SHP77 treated with DMSO at 0.1 percent for 48 hours (cell line): Measurements from ENCODE around the gene KLHL8.

Experiments
- DNase-seq: peaks from one replicate; lab custom pipeline; 2025; lab: John Stamatoyannopoulos, UW

The KLHL8 gene

DNA sequence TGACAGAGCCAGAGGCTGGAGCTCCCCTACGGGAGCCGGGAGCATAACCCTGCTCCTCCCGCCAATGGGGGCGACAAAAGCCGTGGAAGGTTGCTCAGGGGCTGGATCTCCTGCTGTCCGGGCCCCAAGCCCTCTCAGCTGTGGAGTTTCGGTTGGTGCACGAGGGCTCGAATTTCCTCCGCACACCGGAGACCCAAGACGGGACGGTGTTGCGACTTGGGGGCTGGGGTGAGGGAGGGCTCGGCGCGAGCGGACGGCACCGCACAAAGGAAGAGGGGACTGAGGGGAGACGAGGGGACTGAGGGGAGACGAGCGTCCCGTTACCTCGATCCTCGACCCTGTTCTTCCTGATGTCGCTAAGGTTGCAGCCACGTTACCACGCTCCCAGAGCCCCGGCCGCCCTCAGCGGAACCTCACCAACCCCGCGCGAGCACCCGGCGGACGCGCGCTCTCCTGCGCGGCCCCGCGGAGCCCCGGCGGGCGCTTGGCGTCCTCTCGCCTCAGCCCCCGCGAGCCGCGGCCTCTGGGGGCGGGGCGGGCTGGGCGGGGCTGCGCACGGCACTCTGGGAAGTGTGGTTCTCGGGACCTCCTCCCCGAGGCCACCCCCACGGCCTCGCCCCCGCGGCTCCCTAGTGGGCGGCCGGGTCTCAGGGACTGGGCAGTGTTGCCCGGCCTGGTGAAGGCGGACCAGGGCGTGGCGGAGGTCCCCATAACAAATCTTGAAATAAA lies at the start of gene KLHL8:
Gene KLHL8 (minus strand): TSS at position 525 of the 729 bp plus-strand sequence. CDS start 25,079 bp downstream, outside the sequence.
- peak; percentile 72 for DNase-seq

DNA sequence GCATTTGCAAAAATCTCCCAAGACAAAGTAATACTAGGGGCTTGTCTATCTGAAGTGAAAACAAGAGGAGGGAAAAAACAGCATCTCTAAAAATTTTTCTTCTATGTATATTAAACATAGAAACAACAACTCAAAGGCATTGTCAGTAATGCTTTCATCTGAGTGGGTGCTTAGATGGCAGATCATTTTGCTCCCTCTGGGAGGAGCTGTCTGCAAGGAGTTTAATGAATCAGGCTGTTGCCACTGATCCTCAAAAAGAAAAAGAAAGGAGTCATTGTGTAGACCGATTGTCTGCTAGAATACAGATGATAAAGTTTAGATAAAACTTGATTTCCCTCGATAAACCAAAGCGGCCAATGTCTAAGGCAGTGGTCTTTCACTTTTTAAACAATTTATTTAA lies 49.7 kb upstream of the KLHL8 start:
- peak; percentile 42 for DNase-seq

DNA sequence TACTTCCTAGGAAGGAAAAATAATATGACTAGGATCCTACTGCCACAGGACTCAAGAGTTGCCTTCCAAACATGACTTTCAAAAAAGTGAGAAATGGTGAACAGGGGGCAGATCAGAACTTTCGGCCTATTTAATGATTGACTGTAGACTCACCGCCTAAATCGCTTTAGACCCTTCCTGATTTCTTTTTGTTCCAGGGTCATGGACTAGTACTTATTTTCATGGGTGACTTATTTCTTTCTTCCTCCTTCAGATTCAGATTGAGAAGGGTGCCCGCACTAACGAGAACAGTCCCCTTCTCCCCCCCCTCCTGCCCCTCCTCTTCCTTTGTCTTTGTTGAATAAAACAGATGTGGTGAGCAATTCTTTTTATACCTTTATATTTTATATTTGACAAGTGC lies 48.0 kb upstream of the KLHL8 start:
- no peak for DNase-seq

DNA sequence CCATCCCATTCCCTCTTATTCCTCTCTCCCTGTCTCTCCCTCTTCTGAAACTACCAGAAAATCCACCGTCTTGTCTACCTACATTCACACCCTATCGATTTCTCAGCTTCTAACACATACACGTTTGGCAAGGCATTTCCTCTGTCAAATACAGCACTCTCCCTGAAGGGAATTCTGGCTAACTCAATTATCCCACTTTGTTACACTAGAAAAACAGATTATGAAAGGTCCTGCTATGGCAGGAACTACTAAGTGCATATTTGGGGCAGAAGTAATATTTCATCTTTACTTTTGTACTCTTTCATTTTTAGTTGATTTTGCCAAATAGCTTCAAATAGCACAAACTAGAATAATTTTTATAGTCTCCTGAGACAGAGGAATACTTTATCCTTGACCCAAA lies 46.6 kb upstream of the KLHL8 start:
- no peak for DNase-seq

DNA sequence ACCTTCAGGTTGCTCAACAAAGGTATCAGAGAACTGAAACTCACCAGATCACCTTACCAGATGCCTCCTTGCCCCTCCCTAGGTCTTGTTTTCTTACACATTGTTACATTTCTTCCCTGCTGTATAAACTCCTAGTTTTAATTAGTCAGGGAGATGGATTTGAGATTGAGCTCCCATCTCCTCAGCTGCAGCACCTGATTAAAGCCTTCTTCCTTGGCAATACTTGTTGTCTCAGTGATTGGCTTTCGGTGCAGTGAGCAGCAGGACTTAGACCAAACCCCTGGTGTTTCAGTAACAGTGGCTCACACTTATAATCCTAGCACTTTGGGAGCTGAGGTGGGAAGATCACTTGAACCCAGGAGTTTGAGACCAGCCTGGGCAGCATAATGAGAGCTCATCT lies 42.5 kb upstream of the KLHL8 start:
- DNase-seq = no peak

DNA sequence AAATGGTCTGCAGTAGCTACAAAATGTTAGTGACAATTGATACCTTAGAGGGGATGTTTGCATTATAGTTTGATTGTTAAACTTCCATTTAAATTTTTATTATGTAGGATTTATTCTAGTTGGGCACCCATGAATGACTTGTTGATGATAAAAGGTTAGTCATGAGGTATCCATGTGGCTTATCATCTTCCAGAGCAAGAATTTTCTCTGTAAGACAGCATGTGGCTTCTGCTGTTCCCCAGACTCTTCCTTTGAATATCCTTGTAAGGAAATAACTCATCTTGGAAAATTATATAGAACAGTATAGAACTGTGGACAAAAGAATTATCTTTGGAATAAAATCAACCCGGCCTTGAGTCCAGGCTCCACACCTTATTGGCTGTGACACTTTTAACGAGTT lies 40.1 kb upstream of the KLHL8 start:
- no peak for DNase-seq

DNA sequence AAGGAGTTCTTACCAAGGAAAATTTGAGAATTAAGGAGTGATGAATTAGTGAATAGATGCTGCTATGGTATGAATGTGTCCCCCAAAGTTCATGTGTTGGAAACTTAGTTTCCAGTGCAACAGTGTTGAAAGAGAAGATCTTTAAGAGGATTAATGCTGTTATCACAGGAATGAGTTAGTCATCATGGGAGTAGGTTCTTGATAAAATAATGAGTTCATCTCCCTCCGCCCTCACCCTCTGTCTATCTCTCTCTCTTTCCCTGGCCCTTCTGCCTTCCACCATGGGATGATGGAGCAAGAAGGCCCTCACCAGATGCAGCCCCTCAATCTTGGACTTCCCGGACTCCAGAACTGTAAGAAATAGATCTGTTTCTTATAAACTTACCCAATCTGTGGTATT lies 38.3 kb upstream of the KLHL8 start:
- no peak for DNase-seq

DNA sequence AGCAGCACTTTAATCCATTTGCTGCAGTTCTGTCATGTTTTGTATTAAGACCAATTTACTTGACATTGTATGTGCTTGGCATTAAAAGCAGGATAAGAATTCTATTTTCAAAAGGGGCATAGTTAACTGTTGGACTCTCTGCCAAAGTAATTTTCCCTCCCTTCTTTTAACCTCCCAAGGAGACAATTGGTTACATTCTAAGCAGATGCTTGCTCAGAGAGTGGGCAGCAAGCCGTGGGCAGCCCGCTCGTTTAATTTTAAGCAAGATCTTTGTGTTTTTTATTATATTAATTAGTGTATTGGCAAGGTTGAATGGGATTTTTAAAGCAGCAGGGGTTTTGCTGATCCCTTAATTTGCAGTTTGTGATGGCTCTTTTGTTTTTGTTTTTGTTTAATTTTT lies 37.1 kb upstream of the KLHL8 start:
- DNase-seq = no peak

DNA sequence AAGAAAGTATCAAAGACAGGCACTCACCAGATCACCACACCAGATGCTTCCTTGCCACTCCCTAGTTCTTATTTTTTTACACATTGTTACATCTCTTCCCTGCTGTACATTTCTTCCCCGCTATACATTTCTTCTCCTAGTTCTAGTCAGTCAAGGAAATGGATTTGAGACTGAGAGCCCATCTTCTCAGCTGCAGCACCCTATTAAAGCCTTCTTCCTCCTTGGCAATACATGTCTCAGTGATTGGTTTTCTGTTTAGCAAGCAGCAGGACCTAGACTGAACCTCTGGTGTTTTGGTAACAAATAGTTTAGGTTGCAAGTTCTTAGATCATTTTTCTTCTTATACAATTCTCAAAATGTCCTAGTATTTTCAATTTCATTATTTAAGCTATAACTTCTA lies 35.3 kb upstream of the KLHL8 start:
- DNase-seq = no peak

DNA sequence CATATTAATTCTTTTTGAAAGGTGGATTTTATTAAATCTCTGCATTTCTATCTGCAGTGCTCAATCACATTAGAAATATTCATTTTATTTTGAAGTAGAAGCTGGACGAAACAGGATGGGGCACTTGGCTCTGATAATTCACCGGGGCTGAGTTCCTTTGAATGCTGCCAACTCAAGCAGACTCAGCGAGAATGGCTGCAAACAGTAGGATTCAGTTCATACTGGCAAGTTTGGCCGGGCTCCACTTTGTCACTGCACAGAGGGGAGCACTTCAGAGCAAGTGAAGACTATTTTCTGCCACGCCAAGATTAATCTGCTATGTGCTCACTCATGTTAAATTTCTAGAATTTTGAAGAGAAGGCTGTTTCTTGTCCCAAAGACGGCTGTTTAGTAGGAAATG lies 30.7 kb upstream of the KLHL8 start:
- DNase-seq = no peak

DNA sequence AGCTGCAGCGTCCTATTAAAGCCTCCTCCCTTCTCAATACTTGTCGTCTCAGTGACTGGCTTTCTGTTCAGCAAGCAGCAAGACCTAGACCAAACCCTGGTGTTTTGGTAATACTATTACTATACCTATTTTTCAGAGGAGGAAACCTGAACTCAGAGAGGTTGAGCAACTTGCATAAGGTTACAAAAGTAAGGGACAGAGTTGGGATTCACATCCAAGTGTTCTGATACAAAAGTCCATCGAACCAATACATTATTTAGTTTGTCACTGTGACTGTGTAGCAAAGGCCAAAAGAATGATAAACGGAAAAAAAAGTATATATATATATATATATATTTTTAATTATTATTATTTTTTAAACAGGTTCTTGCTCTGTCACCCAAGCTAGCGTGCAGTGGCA lies 29.9 kb upstream of the KLHL8 start:
- no peak for DNase-seq

DNA sequence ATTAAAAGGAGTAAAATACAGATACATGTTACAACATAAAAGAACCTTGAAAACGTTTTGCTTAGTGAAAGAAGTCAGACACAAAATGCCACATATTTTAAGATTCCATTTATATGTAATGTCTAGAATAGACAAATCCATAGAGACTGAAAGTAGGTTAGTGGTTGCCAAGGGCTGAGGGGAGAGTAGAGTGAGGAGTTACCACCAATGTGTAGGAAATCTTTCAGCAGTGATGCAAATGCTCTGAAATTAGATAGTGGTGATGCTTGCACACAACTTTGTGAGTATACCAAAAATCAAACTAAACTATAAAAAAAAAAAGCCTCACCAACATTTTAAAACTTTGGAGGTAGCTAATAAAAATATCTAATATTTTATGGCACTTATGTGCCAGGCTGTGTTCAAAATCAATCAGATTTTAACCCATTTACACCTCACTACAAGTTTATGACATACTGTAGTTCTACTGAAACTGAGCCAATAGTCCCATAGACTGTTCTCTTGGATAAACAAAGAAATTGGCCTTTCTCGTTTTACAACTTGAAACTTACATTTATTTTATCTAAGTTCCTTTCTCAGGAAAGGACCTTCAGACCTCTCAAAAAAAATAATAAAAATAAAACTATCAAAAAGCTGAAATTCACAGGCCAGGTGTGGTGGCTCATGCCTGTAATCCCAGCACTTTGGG lies 29.1 kb upstream of the KLHL8 start:
- DNase-seq = no peak

DNA sequence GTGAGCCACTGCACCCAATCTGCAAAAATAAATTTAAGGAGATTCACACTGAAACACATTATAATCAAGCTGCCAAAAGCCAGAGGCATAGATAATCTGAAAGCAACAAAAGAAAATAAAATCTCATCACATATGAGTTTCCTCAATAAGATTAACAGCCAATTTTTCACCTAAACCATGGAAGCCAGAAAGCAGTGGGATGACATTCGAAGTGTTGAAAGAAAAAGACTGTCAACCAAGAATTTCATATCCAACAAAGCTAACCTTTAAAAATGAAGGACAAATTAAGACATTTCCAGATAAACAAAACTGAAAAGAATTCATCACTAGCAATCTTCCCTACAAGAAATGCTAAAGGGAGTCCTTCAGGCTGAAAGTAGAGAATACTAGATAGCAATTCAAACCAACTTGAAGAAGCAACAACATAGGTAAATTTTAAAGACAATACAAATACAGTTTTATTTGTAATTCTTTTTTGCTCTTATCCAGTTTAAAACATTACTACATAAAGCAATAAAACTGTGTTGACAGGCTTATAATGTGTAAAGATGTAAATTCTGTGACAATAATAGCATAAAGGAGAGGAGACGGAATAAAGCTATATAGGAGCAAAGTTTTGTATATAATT lies 23.1 kb upstream of the KLHL8 start:
- DNase-seq = no peak

DNA sequence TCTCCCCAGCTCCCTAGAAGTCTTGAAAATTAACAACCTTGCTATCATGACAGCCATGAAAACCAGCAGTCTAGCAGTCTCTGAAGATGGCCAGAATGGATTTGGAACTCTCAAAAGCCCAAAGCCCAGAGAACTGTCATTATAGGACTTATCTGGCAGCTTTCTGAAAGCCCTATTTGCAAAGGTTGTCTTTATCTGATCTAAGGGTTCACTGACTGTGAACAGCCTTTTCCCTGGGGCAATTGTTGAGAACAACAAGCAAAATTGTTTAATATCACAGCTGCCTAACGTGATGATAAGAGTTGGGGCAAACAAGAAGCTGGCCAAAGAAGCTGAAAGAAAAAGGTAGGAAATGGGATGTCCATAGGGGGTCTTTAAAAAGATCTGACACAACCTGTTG lies 20.9 kb upstream of the KLHL8 start:
- DNase-seq = no peak

DNA sequence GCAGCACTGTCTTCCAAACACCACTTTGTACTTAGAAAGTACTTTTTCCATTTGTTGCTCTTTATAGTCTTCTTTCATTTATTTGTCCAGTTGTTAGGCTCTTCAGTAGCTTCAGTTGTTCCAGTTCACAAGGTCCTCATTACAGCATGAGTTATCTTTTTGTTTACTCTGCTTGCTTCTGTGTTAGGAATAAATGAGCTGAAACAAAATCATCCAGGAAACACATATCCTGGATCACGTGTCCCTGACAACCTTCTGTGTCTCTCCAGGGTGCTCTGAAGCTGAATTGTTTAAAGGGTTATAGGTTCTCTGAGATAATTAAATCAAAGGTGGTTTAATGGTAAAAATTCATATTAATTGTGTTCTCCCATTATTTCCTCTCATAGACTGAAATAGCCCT lies 19.9 kb upstream of the KLHL8 start:
- DNase-seq = no peak

DNA sequence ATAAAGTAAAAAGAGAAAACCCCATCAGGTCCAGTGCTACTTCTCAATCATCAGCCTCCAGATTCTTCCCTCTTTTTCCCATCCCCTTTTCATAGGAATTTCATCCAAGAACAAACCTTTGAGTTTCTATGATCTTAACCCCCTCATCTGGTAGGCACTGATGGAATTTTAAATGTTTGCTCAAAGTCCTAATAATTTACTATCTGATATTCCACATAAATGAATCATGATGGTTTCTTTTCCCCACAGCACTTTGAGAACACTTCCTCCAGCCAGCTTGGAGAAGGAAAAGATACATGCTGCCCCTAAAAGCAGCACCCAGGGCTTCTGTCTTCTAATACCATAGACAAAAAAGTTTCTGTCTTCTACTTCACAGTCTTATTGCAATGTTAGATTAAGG lies 19.4 kb upstream of the KLHL8 start:
- DNase-seq = no peak

DNA sequence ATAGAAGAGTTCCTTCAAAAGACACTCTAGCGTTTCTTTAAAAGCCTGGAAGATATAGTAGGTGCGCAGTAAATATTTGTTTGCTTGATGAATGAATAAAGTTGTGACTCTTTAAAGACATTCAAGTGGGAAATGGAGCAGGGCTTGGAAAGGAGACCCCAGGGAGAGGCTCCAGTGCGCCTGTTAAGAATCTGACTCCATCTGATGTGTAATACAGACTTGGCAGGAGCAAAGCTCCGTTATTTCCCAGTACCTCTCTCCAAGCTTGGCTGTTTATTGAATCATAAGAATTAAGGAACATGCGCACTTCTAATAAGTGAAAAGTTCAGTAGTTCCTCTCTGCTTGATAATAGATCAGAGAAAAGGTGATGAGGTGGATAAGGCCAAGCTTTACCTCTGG lies 18.8 kb upstream of the KLHL8 start:
- DNase-seq = no peak

DNA sequence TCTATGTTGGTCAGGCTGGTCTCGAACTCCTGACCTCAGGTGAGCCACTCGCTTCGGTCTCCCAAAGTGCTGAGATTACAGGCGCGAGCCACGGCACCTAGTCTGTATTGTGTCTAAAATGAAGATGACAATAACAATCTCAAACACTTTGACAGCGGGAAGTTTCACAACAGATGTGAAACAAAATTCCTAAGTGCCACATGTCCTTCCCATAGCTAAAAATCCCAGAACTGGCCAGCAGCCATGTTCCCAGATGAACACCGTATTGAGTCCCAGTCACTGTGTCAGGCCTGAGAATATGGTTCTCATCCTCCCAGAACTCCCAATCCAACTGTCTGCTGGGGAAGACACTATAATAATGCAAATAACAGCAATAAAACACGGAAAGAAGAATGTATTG lies 16.4 kb upstream of the KLHL8 start:
- no peak for DNase-seq

DNA sequence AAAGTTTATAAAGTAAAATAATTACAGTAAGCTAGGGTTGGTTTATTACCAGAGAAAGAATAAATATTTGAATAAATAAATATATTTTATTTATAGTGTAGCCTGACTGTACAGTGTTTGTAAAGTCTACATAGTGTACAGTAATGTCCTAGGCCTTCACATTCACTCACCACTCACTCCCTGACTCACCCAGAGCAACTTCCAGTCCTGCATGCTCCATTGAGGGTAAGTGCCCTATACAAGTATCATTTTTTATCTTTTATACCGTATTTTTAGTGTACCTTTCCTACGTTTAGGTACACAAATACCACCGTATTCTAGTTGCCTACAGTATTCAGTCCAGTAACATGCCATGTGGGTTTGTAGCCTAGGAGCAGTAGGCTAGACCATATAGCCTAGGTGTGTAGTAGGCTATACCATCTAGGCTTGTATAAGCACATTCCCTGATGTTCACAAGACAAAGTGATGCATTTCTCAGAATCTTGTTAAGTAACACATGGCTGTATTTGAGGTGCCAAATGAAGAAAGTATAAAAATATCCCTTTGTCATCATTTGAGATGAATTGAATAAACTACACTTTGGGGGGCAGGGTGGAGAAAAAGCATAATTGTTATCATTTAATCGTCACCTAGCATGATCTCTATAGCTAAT lies 14.7 kb upstream of the KLHL8 start:
- DNase-seq = no peak

DNA sequence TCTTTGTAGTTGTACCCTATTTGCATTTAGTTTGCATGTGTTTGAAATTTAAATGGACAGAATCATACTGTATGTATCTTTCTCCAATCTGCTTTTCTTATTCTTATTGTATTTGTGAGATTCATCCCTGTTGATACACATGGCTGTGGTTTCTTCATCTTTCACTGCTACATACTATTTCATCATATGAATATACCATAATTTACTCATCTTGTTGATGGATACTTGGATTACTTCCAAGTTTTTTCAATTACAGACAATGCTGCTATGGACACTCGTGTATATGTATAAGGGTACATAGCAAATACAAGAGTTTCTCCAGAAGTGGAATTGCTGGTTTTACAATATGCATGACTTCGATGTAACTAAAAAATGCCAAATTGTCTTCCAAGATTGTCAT lies 11.8 kb upstream of the KLHL8 start:
- DNase-seq = peak; percentile 35

DNA sequence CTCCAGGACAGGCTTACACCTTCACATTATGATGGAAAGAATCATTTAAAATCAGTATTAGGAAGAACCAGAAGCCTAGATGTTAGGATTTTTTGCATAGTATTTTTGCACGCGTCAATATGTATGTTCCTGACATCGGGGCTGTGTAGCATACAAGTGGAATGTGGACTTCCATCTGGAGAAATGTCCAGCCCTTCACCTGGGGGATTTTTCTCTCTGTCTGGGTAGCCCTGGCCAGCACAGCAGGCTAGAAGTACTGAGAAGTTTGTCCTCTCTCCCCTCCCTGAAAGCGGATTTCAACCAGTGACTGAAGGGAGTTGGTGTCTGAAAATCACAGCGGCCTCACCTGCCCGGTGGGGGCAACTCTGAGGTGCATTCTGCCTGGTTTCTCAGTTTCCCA lies 10.4 kb upstream of the KLHL8 start:
- DNase-seq = no peak

DNA sequence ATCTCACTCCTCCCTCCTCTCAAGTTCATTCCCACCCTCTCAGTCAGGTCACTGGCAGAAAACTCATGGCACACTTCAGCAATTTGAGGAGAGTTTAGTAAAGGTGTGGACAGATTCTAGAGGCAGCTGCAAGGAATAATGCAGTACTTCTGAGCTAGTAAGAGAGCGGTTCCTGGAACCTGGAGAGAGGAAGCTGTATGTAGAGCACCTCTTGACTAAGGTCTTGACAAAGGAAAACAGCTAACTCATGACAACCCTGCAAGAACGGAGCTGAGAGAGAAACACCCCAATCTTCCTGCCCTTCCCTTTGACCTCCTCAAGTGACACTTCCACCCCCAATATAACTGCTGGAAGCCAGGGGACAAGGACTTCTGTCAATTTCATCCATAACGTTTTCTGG lies 9.6 kb upstream of the KLHL8 start:
- no peak for DNase-seq

DNA sequence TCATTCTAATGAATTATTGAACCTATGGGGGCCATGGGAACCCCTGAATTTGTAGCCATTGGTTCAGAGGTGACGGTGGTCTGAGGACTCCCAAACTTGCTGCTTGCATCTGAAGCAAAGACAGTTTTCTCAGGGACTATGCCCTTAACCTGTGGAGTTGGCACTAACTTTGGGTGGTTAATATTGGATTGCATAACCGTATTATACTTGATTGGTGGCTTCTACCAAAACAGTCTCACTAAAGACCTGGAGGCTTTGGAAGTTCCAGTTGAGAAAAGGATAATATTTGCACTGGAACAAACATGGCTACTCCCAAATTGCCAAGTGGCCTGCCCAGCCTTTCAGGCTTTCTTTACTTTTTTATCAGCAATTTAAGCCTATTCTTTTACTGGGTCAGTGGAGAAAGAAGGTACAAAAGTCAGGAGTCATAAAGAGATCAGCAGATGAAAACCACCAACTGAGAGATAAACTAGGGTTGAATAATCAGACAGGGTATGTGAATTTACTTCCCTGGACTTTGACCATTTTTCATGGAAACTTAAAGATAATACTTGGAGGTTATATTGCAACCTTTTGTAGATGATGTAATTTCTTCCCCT lies 7.9 kb upstream of the KLHL8 start:
- DNase-seq = no peak
